Measurements from ENCODE around the gene SLC30A3.

The SLC30A3 gene

GRCh38 chr2:27222407-27222806 is 40.4 kb downstream of the SLC30A3 start:
- DNase-seq: no peak

- DNase-seq: no peak
Observed at GRCh38 chr2:27221166-27221565, 41.7 kb downstream of the SLC30A3 start.

GRCh38 chr2:27220091-27220490 is 42.8 kb downstream of the SLC30A3 start:
- DNase-seq: no peak

GRCh38 chr2:27219091-27219490 is 43.8 kb downstream of the SLC30A3 start:
- DNase-seq: no peak

GRCh38 chr2:27218614-27219013 is 44.2 kb downstream of the SLC30A3 start:
- no peak for DNase-seq

DNA sequence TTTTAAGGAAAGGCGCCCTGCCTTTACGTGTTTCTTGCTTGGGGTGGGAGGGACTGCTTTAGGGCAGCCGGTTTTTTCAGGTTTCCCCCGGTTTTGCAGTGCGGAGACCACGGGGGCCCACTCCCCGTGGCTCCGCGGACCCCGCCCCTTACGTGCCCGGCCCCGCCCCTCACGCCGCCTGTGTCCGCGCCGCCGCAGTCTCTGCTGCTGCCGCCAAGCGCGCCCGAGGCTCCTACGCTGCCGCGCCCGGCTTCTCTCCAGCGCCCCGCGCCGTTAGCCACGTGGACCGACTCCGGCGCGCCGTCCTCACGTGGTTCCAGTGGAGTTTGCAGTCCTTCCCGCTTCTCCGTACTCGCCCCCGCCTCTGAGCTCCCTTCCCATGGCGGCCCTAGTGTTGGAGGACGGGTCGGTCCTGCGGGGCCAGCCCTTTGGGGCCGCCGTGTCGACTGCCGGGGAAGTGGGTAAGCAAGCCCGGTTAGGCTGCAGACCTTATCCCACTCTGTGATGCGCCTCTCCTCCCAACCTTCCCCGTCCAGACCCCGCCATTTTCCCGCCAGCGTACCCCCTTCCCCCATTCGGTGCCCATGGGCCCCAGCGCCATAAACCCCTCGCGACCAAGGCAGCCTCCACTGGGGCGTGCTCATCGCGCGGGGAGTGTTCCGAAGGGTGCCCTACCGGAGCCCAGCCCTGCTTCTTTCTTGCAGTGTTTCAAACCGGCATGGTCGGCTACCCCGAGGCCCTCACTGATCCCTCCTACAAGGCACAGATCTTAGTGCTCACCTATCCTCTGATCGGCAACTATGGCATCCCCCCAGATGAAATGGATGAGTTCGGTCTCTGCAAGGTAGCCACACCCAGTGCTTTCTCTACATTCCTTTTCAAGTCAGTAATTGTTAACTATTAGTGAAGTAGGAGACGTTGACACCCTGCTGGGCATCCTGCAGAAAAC is 45.4 kb downstream of the SLC30A3 start, which contains the start of gene CAD:
Gene CAD, plus strand, starts transcription at position 197 of the 949 bp plus-strand sequence. Its CDS starts 183 bp downstream, at position 380.
- peak; percentile 89 for DNase-seq

GRCh38 chr2:27216416-27217137 is 46.3 kb downstream of the SLC30A3 start:
- DNase-seq: no peak

- no peak for DNase-seq
Observed at GRCh38 chr2:27214941-27215340, 47.9 kb downstream of the SLC30A3 start.

- DNase-seq: no peak
Observed at GRCh38 chr2:27212626-27213471, 50.0 kb downstream of the SLC30A3 start.

- DNase-seq: peak; percentile 88
Observed at GRCh38 chr2:27211943-27212625, 50.8 kb downstream of the SLC30A3 start, which contains the start of the genes ATRAID and SLC5A6. ATRAID (plus strand) TSS chr2:27212041; CDS start chr2:27212369, 328 bp downstream. SLC5A6 (minus strand) TSS chr2:27212268; CDS start chr2:27207650, 4,618 bp downstream.

- no peak for DNase-seq
Observed at GRCh38 chr2:27211241-27211942, 51.5 kb downstream of the SLC30A3 start.

DNA sequence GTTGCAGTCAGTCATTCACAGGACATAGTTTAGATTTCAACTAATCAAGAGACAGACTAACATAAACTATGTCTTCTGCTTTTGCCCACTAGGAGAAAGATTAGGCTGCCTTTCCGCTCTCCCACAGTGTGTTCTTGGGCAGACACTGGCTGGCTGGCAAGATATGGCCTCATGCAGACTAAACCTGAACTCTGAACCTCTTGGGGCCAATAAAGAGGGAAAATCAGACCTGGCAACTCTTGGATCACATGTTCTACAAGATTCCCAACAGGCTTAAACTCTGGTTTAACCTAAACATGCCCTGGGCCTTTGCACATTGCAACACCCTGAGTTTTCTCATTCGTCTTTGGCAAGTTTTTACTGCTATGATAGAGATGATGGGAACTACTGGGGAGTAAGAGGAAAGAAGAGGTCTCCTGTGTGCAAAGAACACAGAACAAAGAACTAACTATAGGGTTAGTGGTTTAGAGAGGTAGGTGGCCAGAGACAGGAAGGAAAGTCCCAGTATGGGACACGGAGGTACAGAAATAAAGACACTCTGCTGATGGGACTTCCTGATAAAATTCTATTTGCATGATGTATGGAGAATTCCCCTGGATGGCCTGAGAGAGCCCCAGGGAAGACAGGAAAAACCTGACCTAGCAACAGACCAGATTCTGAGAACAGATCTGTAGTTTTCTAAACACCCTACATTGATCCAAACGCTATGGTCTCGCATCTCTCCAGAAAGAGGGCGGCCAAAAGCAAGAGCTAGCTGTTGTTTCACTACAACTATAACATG is 53.0 kb downstream of the SLC30A3 start:
- no peak for DNase-seq

DNA sequence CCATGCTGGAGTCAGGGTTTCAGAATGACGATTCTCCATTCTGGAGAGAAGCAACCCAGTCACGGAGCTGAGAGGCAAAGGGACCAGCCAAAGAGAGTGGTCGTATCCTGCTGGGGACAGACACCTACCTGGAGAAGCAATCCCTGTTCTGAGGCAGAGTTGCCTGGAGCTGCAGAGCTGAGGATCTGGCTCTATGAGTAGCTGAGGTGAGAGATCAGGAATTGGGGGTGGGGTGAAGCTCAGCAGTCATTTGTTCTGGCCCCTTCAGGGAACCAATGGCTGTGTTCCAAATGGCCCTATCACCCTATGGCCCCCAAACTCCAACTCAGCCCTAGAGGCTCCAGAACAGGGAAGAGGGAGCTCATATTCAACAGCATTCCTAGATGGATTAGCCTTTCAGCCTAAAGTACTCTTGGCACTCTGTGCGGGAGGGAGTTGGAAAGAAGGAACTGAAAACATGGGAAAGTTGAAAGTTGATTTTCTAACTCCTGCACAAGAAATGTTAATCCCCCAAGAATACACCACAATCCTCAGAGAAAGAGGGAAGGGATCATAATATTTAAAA is 54.3 kb downstream of the SLC30A3 start:
- no peak for DNase-seq

DNA sequence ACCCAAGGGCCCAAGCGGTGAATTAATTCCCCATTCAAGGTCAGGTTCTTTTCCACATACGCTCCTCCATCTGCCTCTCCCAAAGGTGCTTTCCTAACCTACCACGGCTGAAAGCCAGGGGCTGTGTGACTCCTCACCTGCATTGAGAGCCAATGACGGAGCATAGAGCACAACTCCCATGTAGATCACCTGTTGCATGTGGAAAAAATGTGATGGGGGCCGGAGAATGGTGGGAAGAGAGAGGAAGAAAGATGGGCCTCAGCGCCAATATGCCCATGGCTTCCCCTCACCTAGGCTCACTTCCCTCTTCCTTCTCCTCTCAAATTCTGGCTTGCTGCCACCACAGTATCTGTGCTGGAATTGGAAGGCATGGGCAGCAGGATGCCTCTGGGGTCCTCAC is 56.5 kb downstream of the SLC30A3 start:
- no peak for DNase-seq

GRCh38 chr2:27205206-27205605 is 57.6 kb downstream of the SLC30A3 start:
- no peak for DNase-seq

DNA sequence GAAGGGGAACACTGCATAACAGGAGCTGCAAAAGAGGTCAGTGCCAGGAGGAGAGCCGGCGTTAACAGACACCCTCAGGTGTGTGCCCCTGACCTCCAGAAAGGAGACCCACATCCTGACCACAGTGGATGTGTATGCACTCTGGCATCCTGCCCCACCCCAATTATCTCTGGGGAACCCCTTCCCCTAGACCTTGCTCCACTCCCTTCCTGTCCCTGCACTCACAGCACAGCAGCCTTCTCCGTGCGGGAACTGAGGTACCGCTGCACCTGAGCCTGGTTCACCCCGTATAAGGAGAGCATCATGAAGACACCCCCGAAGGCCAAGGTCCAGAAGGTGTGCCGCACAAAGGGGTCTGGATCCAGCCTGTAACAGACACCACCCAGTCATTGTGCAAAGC is 58.3 kb downstream of the SLC30A3 start:
- no peak for DNase-seq

GRCh38 chr2:27203741-27204140 is 59.1 kb downstream of the SLC30A3 start:
- DNase-seq: no peak
